Vagina (tissue), 2 donors: ENCODE measurements around the gene MTA2. TPM values are rescaled to one million over a fixed set of nuclear protein-coding genes. Genes with fewer than 3 reads are reported as not detected.

Experiments used
- DNase-seq, 2 donors: peaks; one replicate each; pipeline ENCODE4 v3.0.0-alpha.2; 2017; ENCODE audit errors: extremely low spot score in 2 of 2
- H3K27ac ChIP-seq: fragments of 200-600 bp; sonication (generic); one replicate; pipeline ENCODE4 v1.5.1; 2019
- H3K27me3 ChIP-seq: fragments of 200-600 bp; sonication (generic); one replicate; pipeline ENCODE4 v1.5.1; 2019
- H3K36me3 ChIP-seq, 2 donors: fragments of 200-600 bp; sonication (generic); one replicate each; pipeline ENCODE4 v1.5.1; 2017 to 2019
- H3K4me1 ChIP-seq: fragments of 200-600 bp; sonication (generic); one replicate; pipeline ENCODE4 v1.5.1; 2019
- H3K4me3 ChIP-seq, 2 donors: fragments of 200-600 bp; sonication (generic); 1 replicate in 1 of 2; 2 replicates in 1 of 2; pipeline ENCODE4 v1.5.1; 2016 to 2019
- H3K9me3 ChIP-seq: fragments of 200-600 bp; sonication (generic); one replicate; pipeline ENCODE4 v1.5.1; 2019
- POLR2A ChIP-seq, 2 donors: fragments of 450-650 bp; IDR thresholded peaks; one replicate each; pipeline ENCODE4 v1.6.1; 2017; ENCODE audit warnings: antibody characterized with exemption in 2 of 2, mild to moderate bottlenecking in 2 of 2, moderate library complexity in 2 of 2
- POLR2AphosphoS5 ChIP-seq, 2 donors: sonication (generic); formaldehyde crosslinking; IDR thresholded peaks; one replicate each; pipeline ENCODE4 v1.9.0; 2017; ENCODE audit warnings: antibody characterized with exemption in 2 of 2, mild to moderate bottlenecking in 2 of 2, low read depth in 1 of 2; ENCODE audit not compliant: insufficient read depth in 1 of 2
- intact Hi-C: fragments of 100-400 bp; cut with DNase I; formaldehyde crosslinking; loops from one replicate; pipeline ENCODE4 v1.15.1; 2023
- total RNA-seq: library from RNA; depleted of rRNA; stranded (reverse); fragments of >200 nt; gene quantifications from one replicate; pipeline ENCODE4 v1.2.3, GENCODE V29; 2016
- TF ChIP-seq, protein P1 (sequence below), 3 experiments: fragments of 450-650 bp in 2 of 3; fragments of 200-600 bp in 1 of 3; sonication (generic) in 1 of 3; IDR thresholded peaks; one replicate each; pipeline ENCODE4 v1.5.1; 2017 to 2019; ENCODE audit warnings: antibody characterized with exemption in 3 of 3, mild to moderate bottlenecking in 2 of 3, moderate library complexity in 2 of 3

MTA2 gene
- total RNA-seq, 1 donor from 2014 or later, result 96.3 TPM

DNA sequence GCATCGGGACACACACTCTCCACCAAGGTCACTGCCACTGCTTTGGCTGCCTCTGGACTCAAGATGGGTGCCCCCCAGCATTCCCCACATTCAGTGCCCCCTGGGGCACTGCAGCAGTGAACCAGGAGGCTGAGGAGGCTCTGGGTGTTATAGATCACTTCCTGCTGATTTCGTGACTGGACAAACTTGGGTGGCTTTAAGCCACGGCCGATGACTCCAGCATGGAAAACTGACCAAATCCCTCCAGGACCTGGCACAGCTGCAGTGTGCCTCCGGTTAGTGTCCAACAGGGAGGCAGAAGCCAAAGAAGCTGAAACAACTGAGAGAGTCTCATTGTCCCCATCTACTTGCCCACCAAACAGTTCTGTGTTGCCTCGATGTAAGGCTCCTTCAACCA, 45.9 kb upstream of the MTA2 start:
- H3K27me3 ChIP-seq, result no peaks in the 10 kb centered on the region
- H3K4me3 ChIP-seq, result no peak overlapping the region
- H3K27ac ChIP-seq, result no peak overlapping the region
- intact Hi-C loops, result no loop called here
- peaks cover 41% of the 10 kb centered on the region for H3K4me1 ChIP-seq
- TF ChIP-seq POLR2AphosphoS5 (IDR thresholded peaks at IDR 0.05; ENCODE audit: insufficient read depth in 1 of 2, low read depth in 1 of 2) (no peak), POLR2A (IDR thresholded peaks at IDR 0.05) (no peak)
- TF ChIP-seq, protein P1, sequence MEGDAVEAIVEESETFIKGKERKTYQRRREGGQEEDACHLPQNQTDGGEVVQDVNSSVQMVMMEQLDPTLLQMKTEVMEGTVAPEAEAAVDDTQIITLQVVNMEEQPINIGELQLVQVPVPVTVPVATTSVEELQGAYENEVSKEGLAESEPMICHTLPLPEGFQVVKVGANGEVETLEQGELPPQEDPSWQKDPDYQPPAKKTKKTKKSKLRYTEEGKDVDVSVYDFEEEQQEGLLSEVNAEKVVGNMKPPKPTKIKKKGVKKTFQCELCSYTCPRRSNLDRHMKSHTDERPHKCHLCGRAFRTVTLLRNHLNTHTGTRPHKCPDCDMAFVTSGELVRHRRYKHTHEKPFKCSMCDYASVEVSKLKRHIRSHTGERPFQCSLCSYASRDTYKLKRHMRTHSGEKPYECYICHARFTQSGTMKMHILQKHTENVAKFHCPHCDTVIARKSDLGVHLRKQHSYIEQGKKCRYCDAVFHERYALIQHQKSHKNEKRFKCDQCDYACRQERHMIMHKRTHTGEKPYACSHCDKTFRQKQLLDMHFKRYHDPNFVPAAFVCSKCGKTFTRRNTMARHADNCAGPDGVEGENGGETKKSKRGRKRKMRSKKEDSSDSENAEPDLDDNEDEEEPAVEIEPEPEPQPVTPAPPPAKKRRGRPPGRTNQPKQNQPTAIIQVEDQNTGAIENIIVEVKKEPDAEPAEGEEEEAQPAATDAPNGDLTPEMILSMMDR (IDR thresholded peaks at IDR 0.05), result no peak
- H3K9me3 ChIP-seq, result no peaks in the 10 kb centered on the region
- DNase-seq, result no peak
- H3K36me3 ChIP-seq, result peaks cover 0 to 34% of the 10 kb centered on the region in 2 donors

DNA sequence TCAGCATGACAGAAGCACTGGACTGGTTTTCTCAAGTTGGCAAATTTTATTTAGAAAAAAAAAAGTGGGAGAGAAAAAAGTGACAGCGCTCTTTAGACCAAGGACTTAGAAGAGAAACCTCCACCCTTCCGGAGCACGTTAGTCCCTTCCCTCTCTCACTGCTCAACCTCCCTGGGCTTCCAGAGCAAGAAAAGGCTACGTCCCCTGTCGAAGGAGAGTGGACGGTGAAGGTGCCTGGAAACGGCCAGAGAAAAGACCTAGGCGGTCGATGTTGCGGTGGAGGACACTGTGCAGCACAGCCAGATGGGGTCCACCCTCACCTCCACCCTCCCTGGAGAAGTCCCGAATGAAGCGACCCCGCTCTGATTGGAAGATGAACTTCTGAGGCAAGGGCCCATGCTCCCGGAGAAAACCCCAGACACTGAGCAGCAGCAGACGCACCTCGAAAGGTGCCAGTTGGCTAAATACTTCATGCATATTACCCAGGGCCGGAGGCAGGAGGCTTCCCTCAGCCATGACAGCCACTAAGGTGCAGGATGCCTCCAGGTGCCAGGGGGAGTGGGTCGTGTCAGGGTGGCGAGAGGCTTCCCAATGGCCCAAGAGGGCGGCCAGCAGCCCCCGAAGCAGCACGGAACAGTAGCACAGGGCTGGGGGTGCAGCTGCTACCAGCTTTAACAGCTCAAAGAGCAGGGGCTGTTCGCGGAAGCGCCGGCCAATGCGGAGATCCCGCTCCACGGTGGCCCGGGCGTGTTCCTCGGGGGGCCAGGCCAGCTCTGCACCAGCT, 45.4 kb upstream of the MTA2 start:
- DNase-seq, result no peak
- peak overlapping the region in 1 of 2 donors; percentile 100 for H3K4me3 ChIP-seq
- peaks cover 35% of the 10 kb centered on the region for H3K4me1 ChIP-seq
- no peaks in the 10 kb centered on the region for H3K9me3 ChIP-seq
- TF ChIP-seq, protein P1 (IDR thresholded peaks at IDR 0.05), result no peak
- TF ChIP-seq POLR2AphosphoS5 (IDR thresholded peaks at IDR 0.05; ENCODE audit: insufficient read depth in 1 of 2, low read depth in 1 of 2) (no peak), POLR2A (IDR thresholded peaks at IDR 0.05) (no peak)
- intact Hi-C loops, result no loop called here
- peaks cover 0 to 34% of the 10 kb centered on the region in 2 donors for H3K36me3 ChIP-seq
- H3K27me3 ChIP-seq, result no peaks in the 10 kb centered on the region
- H3K27ac ChIP-seq, result peak overlapping the region; percentile 92

- Histone ChIP-seq H3K36me3 (peaks cover 0 to 34% of the 10 kb centered on the region in 2 donors), H3K27ac (peak within 1 kb of the TSS; percentile 92), H3K9me3 (no peaks in the 10 kb centered on the region), H3K4me3 (peak within 1 kb of the TSS; percentile 64 to 100), H3K27me3 (no peaks in the 10 kb centered on the region), H3K4me1 (peaks cover 35% of the 10 kb centered on the region)
- TF ChIP-seq, protein P1 (IDR thresholded peaks at IDR 0.05), result no peak
- TF ChIP-seq POLR2A (IDR thresholded peaks at IDR 0.05) (peak in 1 of 2 donors; percentile 77), POLR2AphosphoS5 (IDR thresholded peaks at IDR 0.05; ENCODE audit: insufficient read depth in 1 of 2, low read depth in 1 of 2) (peak; percentile 94)
- intact Hi-C loops, result no loop called here
- DNase-seq, result peak in 1 of 2 donors; percentile 97
Measured at GRCh38 chr11:62645946-62646824, 44.5 kb upstream of the MTA2 start, which contains the start of gene GANAB. GANAB (minus strand) TSS chr11:62646613; CDS start chr11:62646599, 14 bp downstream.

DNA sequence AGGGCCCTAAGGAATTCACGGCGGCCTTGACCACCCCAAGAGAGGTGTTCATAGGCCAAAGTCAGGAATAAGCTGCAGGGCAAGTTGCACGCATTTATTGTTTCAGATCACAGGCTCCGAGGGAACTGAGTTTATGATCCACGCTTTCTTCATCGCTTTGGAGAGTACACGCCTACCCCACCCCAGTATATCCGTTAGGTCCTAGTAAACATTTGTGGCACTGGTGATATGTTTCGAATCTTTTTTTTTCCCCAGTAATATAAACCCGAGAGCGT, 43.9 kb upstream of the MTA2 start:
- TF ChIP-seq POLR2AphosphoS5 (IDR thresholded peaks at IDR 0.05; ENCODE audit: insufficient read depth in 1 of 2, low read depth in 1 of 2), result no peak
- no peak for TF ChIP-seq POLR2A (IDR thresholded peaks at IDR 0.05)
- TF ChIP-seq, protein P1 (IDR thresholded peaks at IDR 0.05), result no peak
- peak overlapping the region; percentile 92 for H3K27ac ChIP-seq
- no peaks in the 10 kb centered on the region for H3K9me3 ChIP-seq
- H3K4me3 ChIP-seq, result peak overlapping the region; percentile 64 to 100
- H3K4me1 ChIP-seq, result peaks cover 32% of the 10 kb centered on the region
- H3K36me3 ChIP-seq, result peaks cover 0 to 34% of the 10 kb centered on the region in 2 donors
- intact Hi-C loops, result no loop called here
- DNase-seq, result no peak
- no peaks in the 10 kb centered on the region for H3K27me3 ChIP-seq
